Measurements from ENCODE around the gene NPL. TPM values are rescaled to one million over a fixed set of nuclear protein-coding genes. Genes with fewer than 3 reads are reported as not detected.

Gene NPL
- total and polyA plus RNA-seq, 2 of the 13 experiments (the other 11 are each of a cell fraction or from before 2014, with no cell fraction given): 0.03 to 0.04 TPM

DNA sequence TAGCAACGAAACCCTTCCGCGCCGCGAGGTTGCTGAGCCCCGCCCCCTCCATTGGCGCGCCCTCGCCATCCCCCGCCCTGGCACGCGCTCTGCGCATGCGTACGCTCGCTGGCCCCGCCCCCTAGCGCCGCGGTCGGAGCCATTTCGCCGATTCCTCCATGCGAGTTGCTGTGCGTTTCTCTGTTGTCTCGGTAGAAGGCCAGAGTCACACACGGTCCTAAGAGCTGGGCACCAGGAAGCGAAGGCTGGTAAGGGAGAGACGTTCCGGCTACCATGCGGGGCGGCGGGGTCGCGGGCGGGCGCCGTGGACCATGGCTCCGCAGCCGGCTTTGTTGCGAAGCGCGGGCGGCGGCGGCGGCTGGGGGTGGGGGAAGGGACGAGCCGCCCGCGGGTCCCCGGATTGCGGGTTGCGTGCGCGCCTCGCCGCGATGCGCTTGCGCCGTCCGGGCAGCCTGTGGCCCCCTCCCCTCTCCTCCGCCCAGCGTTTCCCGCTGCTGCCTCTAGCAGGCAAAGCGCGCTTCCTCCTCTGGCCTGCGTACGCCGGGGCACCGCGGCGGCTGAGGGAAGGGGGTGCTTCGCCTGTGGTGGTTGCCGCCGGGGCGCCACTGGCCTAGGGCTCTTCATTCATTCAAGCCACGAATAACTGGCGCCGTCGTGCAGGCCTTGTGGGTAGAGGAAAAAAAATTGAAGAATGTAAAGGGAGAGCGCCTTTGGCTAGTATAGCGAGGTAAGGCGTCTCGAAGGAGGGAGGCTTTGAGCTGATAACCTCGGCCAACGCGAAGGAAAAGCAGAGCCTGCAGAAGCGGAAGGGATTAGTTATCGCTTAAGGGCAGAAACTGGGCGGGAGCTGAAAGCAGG is 49.9 kb downstream of the NPL start, which contains the start of gene DHX9 (continued):
- TF ChIP-seq ZNF598 (CRISPR knock-in tag; IDR thresholded peaks at IDR 0.05; ENCODE audit: borderline replicate concordance): peak; percentile 18; the same call in 1 of the 2 replicates
- TF ChIP-seq, protein P1, sequence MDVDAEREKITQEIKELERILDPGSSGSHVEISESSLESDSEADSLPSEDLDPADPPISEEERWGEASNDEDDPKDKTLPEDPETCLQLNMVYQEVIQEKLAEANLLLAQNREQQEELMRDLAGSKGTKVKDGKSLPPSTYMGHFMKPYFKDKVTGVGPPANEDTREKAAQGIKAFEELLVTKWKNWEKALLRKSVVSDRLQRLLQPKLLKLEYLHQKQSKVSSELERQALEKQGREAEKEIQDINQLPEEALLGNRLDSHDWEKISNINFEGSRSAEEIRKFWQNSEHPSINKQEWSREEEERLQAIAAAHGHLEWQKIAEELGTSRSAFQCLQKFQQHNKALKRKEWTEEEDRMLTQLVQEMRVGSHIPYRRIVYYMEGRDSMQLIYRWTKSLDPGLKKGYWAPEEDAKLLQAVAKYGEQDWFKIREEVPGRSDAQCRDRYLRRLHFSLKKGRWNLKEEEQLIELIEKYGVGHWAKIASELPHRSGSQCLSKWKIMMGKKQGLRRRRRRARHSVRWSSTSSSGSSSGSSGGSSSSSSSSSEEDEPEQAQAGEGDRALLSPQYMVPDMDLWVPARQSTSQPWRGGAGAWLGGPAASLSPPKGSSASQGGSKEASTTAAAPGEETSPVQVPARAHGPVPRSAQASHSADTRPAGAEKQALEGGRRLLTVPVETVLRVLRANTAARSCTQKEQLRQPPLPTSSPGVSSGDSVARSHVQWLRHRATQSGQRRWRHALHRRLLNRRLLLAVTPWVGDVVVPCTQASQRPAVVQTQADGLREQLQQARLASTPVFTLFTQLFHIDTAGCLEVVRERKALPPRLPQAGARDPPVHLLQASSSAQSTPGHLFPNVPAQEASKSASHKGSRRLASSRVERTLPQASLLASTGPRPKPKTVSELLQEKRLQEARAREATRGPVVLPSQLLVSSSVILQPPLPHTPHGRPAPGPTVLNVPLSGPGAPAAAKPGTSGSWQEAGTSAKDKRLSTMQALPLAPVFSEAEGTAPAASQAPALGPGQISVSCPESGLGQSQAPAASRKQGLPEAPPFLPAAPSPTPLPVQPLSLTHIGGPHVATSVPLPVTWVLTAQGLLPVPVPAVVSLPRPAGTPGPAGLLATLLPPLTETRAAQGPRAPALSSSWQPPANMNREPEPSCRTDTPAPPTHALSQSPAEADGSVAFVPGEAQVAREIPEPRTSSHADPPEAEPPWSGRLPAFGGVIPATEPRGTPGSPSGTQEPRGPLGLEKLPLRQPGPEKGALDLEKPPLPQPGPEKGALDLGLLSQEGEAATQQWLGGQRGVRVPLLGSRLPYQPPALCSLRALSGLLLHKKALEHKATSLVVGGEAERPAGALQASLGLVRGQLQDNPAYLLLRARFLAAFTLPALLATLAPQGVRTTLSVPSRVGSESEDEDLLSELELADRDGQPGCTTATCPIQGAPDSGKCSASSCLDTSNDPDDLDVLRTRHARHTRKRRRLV (CRISPR knock-in tag; IDR thresholded peaks at IDR 0.05): 0 out of 2 replicates have a peak, but pooled peaks have one; percentile 37
- no peak for TF ChIP-seq NFIB (CRISPR knock-in tag; IDR thresholded peaks at IDR 0.05; ENCODE audit: borderline replicate concordance)
- peak; percentile 42; the same call in 1 of the 2 replicates for TF ChIP-seq ZNF33B (CRISPR knock-in tag; IDR thresholded peaks at IDR 0.05)
- TF ChIP-seq, protein P2, sequence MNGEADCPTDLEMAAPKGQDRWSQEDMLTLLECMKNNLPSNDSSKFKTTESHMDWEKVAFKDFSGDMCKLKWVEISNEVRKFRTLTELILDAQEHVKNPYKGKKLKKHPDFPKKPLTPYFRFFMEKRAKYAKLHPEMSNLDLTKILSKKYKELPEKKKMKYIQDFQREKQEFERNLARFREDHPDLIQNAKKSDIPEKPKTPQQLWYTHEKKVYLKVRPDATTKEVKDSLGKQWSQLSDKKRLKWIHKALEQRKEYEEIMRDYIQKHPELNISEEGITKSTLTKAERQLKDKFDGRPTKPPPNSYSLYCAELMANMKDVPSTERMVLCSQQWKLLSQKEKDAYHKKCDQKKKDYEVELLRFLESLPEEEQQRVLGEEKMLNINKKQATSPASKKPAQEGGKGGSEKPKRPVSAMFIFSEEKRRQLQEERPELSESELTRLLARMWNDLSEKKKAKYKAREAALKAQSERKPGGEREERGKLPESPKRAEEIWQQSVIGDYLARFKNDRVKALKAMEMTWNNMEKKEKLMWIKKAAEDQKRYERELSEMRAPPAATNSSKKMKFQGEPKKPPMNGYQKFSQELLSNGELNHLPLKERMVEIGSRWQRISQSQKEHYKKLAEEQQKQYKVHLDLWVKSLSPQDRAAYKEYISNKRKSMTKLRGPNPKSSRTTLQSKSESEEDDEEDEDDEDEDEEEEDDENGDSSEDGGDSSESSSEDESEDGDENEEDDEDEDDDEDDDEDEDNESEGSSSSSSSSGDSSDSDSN (CRISPR knock-in tag; IDR thresholded peaks at IDR 0.05): peak; percentile 83; the same call in 1 of the 2 replicates
- TF ChIP-seq, protein P3, sequence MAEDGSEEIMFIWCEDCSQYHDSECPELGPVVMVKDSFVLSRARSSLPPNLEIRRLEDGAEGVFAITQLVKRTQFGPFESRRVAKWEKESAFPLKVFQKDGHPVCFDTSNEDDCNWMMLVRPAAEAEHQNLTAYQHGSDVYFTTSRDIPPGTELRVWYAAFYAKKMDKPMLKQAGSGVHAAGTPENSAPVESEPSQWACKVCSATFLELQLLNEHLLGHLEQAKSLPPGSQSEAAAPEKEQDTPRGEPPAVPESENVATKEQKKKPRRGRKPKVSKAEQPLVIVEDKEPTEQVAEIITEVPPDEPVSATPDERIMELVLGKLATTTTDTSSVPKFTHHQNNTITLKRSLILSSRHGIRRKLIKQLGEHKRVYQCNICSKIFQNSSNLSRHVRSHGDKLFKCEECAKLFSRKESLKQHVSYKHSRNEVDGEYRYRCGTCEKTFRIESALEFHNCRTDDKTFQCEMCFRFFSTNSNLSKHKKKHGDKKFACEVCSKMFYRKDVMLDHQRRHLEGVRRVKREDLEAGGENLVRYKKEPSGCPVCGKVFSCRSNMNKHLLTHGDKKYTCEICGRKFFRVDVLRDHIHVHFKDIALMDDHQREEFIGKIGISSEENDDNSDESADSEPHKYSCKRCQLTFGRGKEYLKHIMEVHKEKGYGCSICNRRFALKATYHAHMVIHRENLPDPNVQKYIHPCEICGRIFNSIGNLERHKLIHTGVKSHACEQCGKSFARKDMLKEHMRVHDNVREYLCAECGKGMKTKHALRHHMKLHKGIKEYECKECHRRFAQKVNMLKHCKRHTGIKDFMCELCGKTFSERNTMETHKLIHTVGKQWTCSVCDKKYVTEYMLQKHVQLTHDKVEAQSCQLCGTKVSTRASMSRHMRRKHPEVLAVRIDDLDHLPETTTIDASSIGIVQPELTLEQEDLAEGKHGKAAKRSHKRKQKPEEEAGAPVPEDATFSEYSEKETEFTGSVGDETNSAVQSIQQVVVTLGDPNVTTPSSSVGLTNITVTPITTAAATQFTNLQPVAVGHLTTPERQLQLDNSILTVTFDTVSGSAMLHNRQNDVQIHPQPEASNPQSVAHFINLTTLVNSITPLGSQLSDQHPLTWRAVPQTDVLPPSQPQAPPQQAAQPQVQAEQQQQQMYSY (CRISPR knock-in tag; IDR thresholded peaks at IDR 0.05): no peak
- TF ChIP-seq, protein P4, sequence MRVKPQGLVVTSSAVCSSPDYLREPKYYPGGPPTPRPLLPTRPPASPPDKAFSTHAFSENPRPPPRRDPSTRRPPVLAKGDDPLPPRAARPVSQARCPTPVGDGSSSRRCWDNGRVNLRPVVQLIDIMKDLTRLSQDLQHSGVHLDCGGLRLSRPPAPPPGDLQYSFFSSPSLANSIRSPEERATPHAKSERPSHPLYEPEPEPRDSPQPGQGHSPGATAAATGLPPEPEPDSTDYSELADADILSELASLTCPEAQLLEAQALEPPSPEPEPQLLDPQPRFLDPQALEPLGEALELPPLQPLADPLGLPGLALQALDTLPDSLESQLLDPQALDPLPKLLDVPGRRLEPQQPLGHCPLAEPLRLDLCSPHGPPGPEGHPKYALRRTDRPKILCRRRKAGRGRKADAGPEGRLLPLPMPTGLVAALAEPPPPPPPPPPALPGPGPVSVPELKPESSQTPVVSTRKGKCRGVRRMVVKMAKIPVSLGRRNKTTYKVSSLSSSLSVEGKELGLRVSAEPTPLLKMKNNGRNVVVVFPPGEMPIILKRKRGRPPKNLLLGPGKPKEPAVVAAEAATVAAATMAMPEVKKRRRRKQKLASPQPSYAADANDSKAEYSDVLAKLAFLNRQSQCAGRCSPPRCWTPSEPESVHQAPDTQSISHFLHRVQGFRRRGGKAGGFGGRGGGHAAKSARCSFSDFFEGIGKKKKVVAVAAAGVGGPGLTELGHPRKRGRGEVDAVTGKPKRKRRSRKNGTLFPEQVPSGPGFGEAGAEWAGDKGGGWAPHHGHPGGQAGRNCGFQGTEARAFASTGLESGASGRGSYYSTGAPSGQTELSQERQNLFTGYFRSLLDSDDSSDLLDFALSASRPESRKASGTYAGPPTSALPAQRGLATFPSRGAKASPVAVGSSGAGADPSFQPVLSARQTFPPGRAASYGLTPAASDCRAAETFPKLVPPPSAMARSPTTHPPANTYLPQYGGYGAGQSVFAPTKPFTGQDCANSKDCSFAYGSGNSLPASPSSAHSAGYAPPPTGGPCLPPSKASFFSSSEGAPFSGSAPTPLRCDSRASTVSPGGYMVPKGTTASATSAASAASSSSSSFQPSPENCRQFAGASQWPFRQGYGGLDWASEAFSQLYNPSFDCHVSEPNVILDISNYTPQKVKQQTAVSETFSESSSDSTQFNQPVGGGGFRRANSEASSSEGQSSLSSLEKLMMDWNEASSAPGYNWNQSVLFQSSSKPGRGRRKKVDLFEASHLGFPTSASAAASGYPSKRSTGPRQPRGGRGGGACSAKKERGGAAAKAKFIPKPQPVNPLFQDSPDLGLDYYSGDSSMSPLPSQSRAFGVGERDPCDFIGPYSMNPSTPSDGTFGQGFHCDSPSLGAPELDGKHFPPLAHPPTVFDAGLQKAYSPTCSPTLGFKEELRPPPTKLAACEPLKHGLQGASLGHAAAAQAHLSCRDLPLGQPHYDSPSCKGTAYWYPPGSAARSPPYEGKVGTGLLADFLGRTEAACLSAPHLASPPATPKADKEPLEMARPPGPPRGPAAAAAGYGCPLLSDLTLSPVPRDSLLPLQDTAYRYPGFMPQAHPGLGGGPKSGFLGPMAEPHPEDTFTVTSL (CRISPR knock-in tag; IDR thresholded peaks at IDR 0.05; ENCODE audit: borderline replicate concordance): peak; percentile 27
- TF ChIP-seq SP1 (IDR thresholded peaks at IDR 0.05): no peak
- peak; percentile 79 for TF ChIP-seq SP1 (CRISPR knock-in tag; IDR thresholded peaks at IDR 0.05)
- TF ChIP-seq KDM5B (CRISPR knock-in tag; IDR thresholded peaks at IDR 0.05; ENCODE audit: borderline replicate concordance): peak; percentile 89

Data from HepG2 (cell line).